PC-9 (cell line): ENCODE measurements around the gene IFITM10. TPM values are rescaled to one million over a fixed set of nuclear protein-coding genes. Genes with fewer than 3 reads are reported as not detected.

ENCODE experiments used
- Bru-seq: library from RNA; stranded (reverse); fragments of 400-500 nt; gene quantifications from one replicate; lab custom pipeline; 2021; lab: Mats Ljungman, UMichigan
- BruChase-seq, 2 experiments: library from RNA; stranded (reverse); fragments of 400-500 nt; gene quantifications; one replicate each; lab custom pipeline; 2021; lab: Mats Ljungman, UMichigan
- BruUV-seq: library from RNA; stranded (reverse); fragments of 400-500 nt; replicated peaks from 2 replicates; lab custom pipeline; 2021; lab: Mats Ljungman, UMichigan
- CTCF ChIA-PET: fragments of 300-600 bp; sonication (Branson Sonifier 250); formaldehyde crosslinking; loops from one replicate; lab custom pipeline; 2022; ENCODE audit warnings: antibody characterized with exemption; lab: Charles Lee
- POLR2A ChIA-PET: fragments of 300-600 bp; sonication (Branson Sonifier 250); formaldehyde crosslinking; loops from one replicate; lab custom pipeline; 2022; ENCODE audit warnings: antibody characterized with exemption; ENCODE audit not compliant: unreplicated experiment; lab: Charles Lee
- DNase-seq, 2 experiments: peaks; one replicate each; pipeline versions ENCODE4 v3.0.0 to v3.0.0-alpha.2; 2015 to 2022; ENCODE audit warnings: mixed read lengths in 1 of 2
- H2AFZ ChIP-seq: fragments of 200-600 bp; sonication (generic); 2 replicates; pipeline ENCODE4 v1.8.1; 2017; ENCODE audit warnings: antibody characterized with exemption
- H3F3A ChIP-seq: fragments of 200-600 bp; sonication (generic); 2 replicates; pipeline ENCODE4 v1.8.1; 2017; ENCODE audit warnings: antibody characterized with exemption, mild to moderate bottlenecking, low read depth; ENCODE audit not compliant: insufficient read depth
- H3K27ac ChIP-seq: fragments of 200-600 bp; sonication (generic); 2 replicates; pipeline ENCODE4 v1.6.1; 2016; ENCODE audit warnings: mixed run types
- H3K27me3 ChIP-seq: fragments of 200-600 bp; sonication (generic); 2 replicates; pipeline ENCODE4 v1.6.1; 2016; ENCODE audit warnings: low read depth, mixed run types; ENCODE audit not compliant: insufficient read depth
- H3K36me3 ChIP-seq: fragments of 200-600 bp; sonication (generic); 2 replicates; pipeline ENCODE4 v1.6.1; 2016; ENCODE audit warnings: low read depth, mixed run types
- H3K4me1 ChIP-seq: fragments of 200-600 bp; sonication (generic); replicated peaks from 2 replicates; pipeline ENCODE4 v1.6.1; 2016; ENCODE audit warnings: mixed run types; ENCODE audit not compliant: insufficient read depth
- H3K4me2 ChIP-seq: fragments of 200-600 bp; sonication (generic); 2 replicates; pipeline ENCODE4 v1.6.1; 2017; ENCODE audit warnings: mixed run types
- H3K4me3 ChIP-seq: fragments of 200-600 bp; sonication (generic); 2 replicates; pipeline ENCODE4 v1.6.1; 2016; ENCODE audit warnings: mixed run types
- H3K79me2 ChIP-seq: fragments of 200-600 bp; sonication (generic); 2 replicates; pipeline ENCODE4 v1.6.1; 2017; ENCODE audit warnings: low read depth, mixed run types
- H3K9me2 ChIP-seq: fragments of 200-600 bp; sonication (generic); 2 replicates; pipeline ENCODE4 v1.8.1; 2017; ENCODE audit warnings: mild to moderate bottlenecking; ENCODE audit not compliant: insufficient read depth
- H3K9me3 ChIP-seq: fragments of 200-600 bp; sonication (generic); 2 replicates; pipeline ENCODE4 v1.8.1; 2016; ENCODE audit warnings: low read depth; ENCODE audit not compliant: insufficient read depth
- H4K20me1 ChIP-seq: fragments of 200-600 bp; sonication (generic); 2 replicates; pipeline ENCODE4 v1.8.1; 2017; ENCODE audit not compliant: insufficient read depth
- EZH2 ChIP-seq: fragments of 200-600 bp; sonication (generic); IDR thresholded peaks from 2 replicates; pipeline ENCODE4 v1.8.0; 2017; ENCODE audit warnings: antibody characterized with exemption, low read depth
- intact Hi-C: fragments of 100-400 bp; cut with micrococcal nuclease; formaldehyde crosslinking; loops from one replicate; pipeline ENCODE4 v1.10.0; 2022; ENCODE audit not compliant: unreplicated experiment
- long read RNA-seq: library from polyadenylated mRNA; stranded (forward); transcript quantifications from one replicate; pipeline ENCODE4 v2.0.0, GENCODE V29; 2022
- total RNA-seq: library from RNA; stranded (reverse); gene quantifications from 2 replicates; pipeline ENCODE4 v1.2.3, GENCODE V29; 2021
- TF ChIP-seq, protein P1 (sequence below): fragments of 200-600 bp; sonication (generic); conservative IDR thresholded peaks from 2 replicates; pipeline ENCODE4 v1.6.1; 2017; ENCODE audit warnings: mixed run types, antibody characterized with exemption, mild to moderate bottlenecking, moderate library complexity

The IFITM10 gene
- total RNA-seq: 4.2 and 5.5 TPM in 2 replicates
- Bru-seq, nascent RNA: percentile 27 among the genes with signal in this experiment
- percentile 39 among the genes with signal in this experiment for BruChase-seq, experiment 1, labeled RNA remaining after a 2-hour chase
- percentile 49 among the genes with signal in this experiment for BruChase-seq, experiment 2, labeled RNA remaining after a 6-hour chase
- long read RNA-seq: 0 reads

DNA sequence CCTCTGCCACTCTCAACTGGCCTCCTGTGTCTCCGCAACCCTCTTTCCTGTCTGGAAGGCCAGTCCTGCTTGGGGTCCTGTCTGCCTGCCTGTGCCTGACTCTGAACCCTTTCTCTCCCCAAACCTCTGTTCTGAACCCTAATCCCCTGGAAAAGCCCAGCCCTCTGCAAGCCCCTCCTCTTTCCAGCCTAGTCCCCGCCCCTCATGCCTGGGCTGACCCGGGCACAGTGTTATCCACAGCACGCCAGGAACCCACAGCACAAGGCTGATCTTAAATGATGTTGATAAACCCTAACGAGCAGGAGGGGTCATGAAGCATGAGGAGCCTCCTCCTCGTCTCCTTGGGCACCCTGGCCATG lies at the start of gene IFITM10:
Gene IFITM10, minus strand, starts transcription at position 115 of the 359 bp plus-strand sequence. CDS start 153 bp downstream, outside the sequence.
- ChIA-PET POLR2A (interaction anchor here (0.7 kb wide), 1 partner anchor 22 kb away, joined by 3 read pairs; no protein-coding TSS in a partner anchor), CTCF (no interaction called here)
- Histone ChIP-seq H3K27ac (no peak within 1 kb of the TSS), H3K4me2 (no peak within 1 kb of the TSS), H3K36me3 (0 out of 2 replicates have a peak, but pooled peaks cover 4% of the 10 kb centered on the region), H3K79me2 (no peaks in the 10 kb centered on the region), H3K9me2 (no peaks in the 10 kb centered on the region), H3K9me3 (no peaks in the 10 kb centered on the region), H3K4me1 (no peaks in the 10 kb centered on the region), H3K4me3 (no peak within 1 kb of the TSS), H3F3A (peaks cover 14% of the 10 kb centered on the region), H4K20me1 (no peaks in the 10 kb centered on the region), H3K27me3 (no peaks in the 10 kb centered on the region), H2AFZ (no peak within 1 kb of the TSS)
- no TSS peak for BruUV-seq
- TF ChIP-seq EZH2: no peak
- TF ChIP-seq, protein P1, sequence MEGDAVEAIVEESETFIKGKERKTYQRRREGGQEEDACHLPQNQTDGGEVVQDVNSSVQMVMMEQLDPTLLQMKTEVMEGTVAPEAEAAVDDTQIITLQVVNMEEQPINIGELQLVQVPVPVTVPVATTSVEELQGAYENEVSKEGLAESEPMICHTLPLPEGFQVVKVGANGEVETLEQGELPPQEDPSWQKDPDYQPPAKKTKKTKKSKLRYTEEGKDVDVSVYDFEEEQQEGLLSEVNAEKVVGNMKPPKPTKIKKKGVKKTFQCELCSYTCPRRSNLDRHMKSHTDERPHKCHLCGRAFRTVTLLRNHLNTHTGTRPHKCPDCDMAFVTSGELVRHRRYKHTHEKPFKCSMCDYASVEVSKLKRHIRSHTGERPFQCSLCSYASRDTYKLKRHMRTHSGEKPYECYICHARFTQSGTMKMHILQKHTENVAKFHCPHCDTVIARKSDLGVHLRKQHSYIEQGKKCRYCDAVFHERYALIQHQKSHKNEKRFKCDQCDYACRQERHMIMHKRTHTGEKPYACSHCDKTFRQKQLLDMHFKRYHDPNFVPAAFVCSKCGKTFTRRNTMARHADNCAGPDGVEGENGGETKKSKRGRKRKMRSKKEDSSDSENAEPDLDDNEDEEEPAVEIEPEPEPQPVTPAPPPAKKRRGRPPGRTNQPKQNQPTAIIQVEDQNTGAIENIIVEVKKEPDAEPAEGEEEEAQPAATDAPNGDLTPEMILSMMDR: no peak
- intact Hi-C loops: no loop called here
- no peak for DNase-seq

DNA sequence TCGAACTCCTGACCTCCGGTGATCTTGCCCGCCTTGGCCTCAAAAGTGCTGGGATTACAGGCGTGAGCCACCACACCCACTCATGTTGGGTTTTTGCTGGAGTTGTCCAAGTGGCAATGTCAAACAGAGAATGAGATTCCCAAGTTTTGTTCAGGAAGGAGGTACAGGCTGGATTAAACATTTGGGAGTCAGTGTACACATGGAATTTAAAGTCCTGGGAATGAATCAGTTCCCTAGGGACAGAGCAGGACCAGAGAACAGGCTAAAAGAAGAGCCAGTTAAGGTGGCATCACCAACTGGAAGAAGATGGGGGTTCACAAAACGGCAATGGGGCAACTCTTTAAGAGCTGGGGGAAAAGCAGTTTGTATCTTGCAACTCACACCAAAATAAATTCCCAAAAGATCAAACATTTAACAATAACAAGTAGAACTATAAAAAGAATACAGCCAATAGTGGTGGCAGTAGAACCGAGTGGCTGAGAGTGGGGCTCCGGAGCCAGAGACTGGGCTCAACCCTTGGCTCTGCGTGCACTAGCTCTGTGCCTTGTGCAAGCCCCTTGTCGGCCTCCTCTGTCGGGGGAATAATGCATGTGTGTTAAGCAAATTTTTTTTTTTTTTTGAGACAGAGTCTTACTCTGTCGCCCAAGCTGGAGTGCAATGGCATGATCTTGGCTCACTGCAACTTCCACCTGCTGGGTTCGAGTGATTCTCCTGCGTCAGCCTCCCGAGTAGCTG lies 47.2 kb upstream of the IFITM10 start:
- TF ChIP-seq, protein P1: no peak
- TF ChIP-seq EZH2: no peak
- no peaks in the 10 kb centered on the region for H3F3A ChIP-seq
- no peaks in the 10 kb centered on the region for H3K9me2 ChIP-seq
- ChIA-PET CTCF (no interaction called here), POLR2A (no interaction called here)
- H3K27me3 ChIP-seq: no peaks in the 10 kb centered on the region
- H3K36me3 ChIP-seq: no peaks in the 10 kb centered on the region
- DNase-seq: no peak
- intact Hi-C loops: no loop called here
- no peak overlapping the region for H2AFZ ChIP-seq
- H3K27ac ChIP-seq: no peak overlapping the region
- no peaks in the 10 kb centered on the region for H3K9me3 ChIP-seq
- no peak overlapping the region for H3K4me2 ChIP-seq
- no peaks in the 10 kb centered on the region for H4K20me1 ChIP-seq
- H3K4me1 ChIP-seq: peaks cover 8% of the 10 kb centered on the region; the same call in 1 of the 2 replicates
- H3K4me3 ChIP-seq: no peak overlapping the region
- BruUV-seq: no TSS peak
- H3K79me2 ChIP-seq: no peaks in the 10 kb centered on the region

DNA sequence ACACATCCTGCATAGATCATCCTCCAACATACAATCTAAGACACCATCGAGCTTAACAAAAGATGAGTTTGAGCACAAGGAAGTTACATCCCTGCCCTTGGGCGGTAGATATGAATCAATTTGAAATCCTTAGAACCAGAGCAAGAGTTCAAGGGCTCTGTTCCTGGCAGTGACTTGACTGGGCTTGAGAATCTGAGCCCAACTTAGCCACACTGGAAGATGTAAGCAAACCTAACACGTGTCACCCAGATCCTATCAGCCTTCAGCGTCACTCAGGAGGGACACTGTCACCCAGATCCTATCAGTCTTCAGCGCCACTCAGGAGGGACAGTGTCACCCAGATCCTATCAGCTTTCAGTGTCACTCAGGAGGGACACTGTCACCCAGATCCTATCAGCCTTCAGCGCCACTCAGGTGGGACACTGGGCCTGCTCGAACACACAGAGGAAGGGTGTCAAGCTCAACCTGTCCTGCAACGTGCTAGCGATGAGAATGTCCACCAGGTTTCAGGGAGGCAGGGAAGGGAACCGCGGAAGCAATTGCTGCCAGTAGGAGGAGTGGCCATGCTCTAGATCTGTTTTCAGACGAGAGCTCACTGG lies 46.1 kb upstream of the IFITM10 start:
- Histone ChIP-seq H3K79me2 (no peaks in the 10 kb centered on the region), H3K4me1 (peaks cover 8% of the 10 kb centered on the region; the same call in 1 of the 2 replicates), H3K27ac (no peak overlapping the region), H3K27me3 (no peaks in the 10 kb centered on the region), H3K9me2 (no peaks in the 10 kb centered on the region), H3F3A (no peaks in the 10 kb centered on the region), H3K4me2 (peak overlapping the region; percentile 19; the same call in 1 of the 2 replicates), H3K4me3 (no peak overlapping the region), H2AFZ (no peak overlapping the region), H3K36me3 (no peaks in the 10 kb centered on the region), H3K9me3 (no peaks in the 10 kb centered on the region), H4K20me1 (no peaks in the 10 kb centered on the region)
- BruUV-seq: no TSS peak
- ChIA-PET CTCF (interaction anchor here (0.9 kb wide), 1 partner anchor 37 kb away, joined by 4 read pairs; no protein-coding TSS in a partner anchor), POLR2A (no interaction called here)
- peak; percentile 34 to 44 for DNase-seq
- TF ChIP-seq, protein P1: peak; percentile 27; the same call in 1 of the 2 replicates
- no peak for TF ChIP-seq EZH2
- intact Hi-C loops: loop anchor here (1.0 kb wide), 1 partner anchor 34 kb away; no protein-coding TSS in a partner anchor
